Subcutaneous adipose tissue (tissue), 4 donors: Measurements from ENCODE around the gene TMEM243. TPM values are rescaled to one million over a fixed set of nuclear protein-coding genes. Genes with fewer than 3 reads are reported as not detected.

ENCODE experiments used
- total RNA-seq, 4 donors: library from RNA; depleted of rRNA; stranded (reverse); fragments of >200 nt; gene quantifications; one replicate each; pipeline ENCODE4 v1.1.0, GENCODE V29; 2016
- TF ChIP-seq, protein P1 (sequence below): fragments of 450-650 bp; IDR thresholded peaks from one replicate; pipeline ENCODE4 v1.5.1; 2016; ENCODE audit warnings: low read depth, mild to moderate bottlenecking, control low read depth, antibody characterized with exemption, moderate library complexity

The TMEM243 gene
- total RNA-seq, 4 donors from 2014 or later = 23.0 to 60.5 (median 45.7) TPM

DNA sequence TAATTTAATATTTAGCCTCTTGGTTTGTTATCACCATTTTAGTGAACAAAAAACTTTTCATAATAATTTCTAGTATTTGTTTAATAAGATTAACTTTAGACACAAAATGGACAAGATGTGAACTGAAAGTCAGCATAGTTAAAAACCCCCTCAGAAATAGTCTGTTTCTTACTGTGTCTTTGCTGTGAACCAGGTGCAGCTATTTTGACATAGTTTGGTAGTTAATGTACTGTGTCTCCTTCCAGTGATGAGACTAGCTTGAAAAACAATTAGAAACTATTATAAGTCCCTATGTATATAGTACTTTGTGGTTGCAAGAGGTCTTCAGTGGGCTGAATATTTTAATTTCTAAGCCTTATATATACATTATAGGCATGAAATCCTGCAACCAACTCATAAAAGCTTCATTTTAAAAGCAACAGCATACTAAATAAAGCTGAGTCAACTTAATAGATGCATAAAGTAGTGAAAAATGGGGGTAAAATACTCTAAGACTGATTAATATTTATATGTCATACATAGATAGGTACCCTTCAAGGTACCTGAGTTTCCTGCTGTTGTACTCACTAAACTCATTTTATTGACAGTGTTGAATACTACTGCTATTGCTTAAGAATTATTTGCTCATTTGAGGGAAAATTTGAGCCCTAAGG is 48.1 kb downstream of the TMEM243 start:
- TF ChIP-seq, protein P1, sequence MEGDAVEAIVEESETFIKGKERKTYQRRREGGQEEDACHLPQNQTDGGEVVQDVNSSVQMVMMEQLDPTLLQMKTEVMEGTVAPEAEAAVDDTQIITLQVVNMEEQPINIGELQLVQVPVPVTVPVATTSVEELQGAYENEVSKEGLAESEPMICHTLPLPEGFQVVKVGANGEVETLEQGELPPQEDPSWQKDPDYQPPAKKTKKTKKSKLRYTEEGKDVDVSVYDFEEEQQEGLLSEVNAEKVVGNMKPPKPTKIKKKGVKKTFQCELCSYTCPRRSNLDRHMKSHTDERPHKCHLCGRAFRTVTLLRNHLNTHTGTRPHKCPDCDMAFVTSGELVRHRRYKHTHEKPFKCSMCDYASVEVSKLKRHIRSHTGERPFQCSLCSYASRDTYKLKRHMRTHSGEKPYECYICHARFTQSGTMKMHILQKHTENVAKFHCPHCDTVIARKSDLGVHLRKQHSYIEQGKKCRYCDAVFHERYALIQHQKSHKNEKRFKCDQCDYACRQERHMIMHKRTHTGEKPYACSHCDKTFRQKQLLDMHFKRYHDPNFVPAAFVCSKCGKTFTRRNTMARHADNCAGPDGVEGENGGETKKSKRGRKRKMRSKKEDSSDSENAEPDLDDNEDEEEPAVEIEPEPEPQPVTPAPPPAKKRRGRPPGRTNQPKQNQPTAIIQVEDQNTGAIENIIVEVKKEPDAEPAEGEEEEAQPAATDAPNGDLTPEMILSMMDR = no peak

DNA sequence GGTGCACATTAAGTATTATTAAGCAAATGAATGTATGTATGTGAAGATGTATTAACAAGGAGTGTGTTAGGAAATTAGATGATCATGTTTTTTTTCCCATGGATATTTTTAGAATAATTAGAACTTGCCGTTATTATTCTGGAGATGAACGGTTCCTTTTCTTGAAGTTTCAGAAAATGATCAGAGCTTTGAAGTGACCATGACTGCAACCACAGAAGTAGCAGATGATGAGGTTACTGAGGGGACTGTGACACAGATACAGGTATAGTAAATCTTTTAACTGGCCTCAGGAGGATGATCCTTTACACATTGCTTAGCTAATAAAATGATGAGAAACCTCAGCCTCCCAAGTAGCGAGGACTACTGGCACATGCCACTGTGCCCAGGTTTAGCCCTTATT is 48.7 kb downstream of the TMEM243 start:
- TF ChIP-seq, protein P1 = no peak

DNA sequence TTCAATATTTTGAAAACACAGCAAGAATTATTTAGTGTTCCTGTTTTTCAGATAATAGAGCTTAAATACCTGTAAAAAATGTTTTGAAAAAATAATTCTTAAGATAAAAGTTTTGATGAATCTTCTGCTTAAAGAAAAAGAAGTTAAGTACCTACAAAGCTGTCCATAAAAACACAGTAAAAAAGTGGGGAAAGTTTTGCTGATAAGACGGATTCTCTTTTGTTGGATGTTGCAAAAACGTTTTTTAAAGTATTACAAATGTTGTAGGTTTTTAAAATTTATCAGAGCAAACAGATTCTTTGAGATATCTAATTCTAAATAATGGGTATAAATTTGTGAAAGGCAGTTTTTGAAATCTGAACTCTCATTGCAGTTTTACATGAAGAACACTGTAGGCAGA is 55.1 kb downstream of the TMEM243 start:
- TF ChIP-seq, protein P1 = no peak

DNA sequence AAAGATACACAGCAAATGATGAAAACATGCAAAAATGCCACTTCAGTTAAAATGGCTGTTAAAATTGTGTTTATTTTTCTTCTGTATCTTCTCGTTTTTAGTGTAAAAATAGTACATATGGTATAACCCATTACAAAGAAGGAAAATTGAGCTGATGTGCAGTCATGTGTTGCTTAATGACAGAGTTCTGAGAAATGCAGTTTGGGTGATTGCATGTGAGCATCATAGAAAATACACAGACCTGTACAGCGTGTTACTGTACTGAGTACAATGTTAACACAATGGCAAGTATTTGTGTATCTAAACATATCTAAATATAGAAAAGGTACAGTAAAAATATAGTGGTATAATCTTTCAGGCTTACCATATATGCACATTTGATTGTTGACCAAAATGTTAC is 60.0 kb downstream of the TMEM243 start:
- TF ChIP-seq, protein P1 = no peak

DNA sequence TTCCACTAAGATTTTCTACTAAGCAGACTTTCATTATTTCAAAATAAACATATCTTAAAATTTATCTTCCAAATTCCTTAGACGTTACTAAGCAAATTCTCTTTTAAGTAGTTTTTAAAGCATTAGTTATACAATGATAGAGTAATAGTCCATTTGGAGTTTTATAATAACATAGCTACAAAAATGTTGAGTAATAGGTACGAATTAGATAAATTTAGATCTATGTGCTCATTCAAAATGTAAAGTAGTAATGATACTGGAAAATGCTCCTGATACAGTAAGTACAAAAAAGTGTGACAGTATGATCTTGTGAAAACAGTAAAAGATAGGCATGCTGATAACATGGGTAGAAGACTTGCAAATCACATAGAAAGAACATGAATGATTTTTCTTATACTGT is 62.8 kb downstream of the TMEM243 start:
- TF ChIP-seq, protein P1 = no peak

DNA sequence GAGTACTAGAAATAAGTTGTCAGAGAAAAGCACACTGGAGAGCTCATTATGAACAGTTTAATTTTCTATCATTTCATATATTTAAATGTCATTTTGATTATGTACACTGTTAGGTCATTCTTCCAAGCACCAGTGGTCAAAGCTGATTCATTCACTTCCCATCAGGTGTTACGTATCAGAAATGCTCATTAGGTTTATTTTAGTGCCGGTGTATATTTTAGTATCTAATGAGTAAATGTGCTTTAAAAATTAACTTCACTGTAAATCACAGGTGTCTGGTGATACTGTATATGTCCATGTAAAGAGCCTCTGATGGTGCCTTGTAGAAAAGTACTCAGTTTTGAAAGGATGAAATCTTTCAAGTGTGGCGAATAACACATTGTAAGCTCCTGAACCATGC is 63.7 kb downstream of the TMEM243 start:
- TF ChIP-seq, protein P1 = no peak

DNA sequence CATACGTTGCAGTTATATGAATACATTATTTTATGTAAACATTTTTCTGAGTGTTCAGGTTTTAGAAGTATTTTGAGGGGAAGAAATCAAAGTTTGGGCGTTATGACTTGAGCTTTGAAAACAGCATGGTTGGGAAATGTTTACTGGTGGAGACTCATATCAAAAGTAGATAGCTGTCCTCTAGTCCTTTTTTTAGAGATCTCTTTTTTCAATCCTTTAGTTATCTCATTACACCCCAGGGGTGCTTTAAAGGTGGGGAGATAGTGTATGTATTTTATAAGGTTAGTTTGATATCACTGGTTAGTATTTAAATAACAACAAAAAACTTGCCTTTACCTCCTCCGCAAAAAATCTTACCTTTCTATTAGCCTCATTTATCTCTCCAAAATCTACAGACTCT is 65.0 kb downstream of the TMEM243 start:
- TF ChIP-seq, protein P1 = no peak
